GM23338 (cell line): ENCODE data around the gene APPBP2. TPM values are rescaled to one million over a fixed set of nuclear protein-coding genes. Genes with fewer than 3 reads are reported as not detected.
"Not testable (repeated sequence)": the region's sequence is repeated elsewhere in the genome, so short reads cannot be mapped to it uniquely, and the experiment has no call there.

Experiments used
- ATAC-seq: fragments of 200-7000 bp; cut with Tn5 transposase; 3 replicates; pipeline ENCODE4 v1.9.1; 2020
- DNase-seq: peaks from one replicate; pipeline ENCODE4 v3.0.0-alpha.2; 2015; ENCODE audit warnings: low spot score
- H2AFZ ChIP-seq: fragments of 200-600 bp; sonication (generic); 2 replicates; pipeline ENCODE4 v1.8.0; 2016; ENCODE audit warnings: antibody characterized with exemption, mild to moderate bottlenecking, moderate library complexity
- H3F3A ChIP-seq: fragments of 200-600 bp; sonication (generic); replicated peaks from 2 replicates; pipeline ENCODE4 v1.8.0; 2017; ENCODE audit warnings: antibody characterized with exemption, mixed run types, low read depth
- H3K27ac ChIP-seq: fragments of 200-600 bp; sonication (generic); 2 replicates; pipeline ENCODE4 v1.6.1; 2016; ENCODE audit warnings: low read depth
- H3K27me3 ChIP-seq: fragments of 200-600 bp; sonication (generic); 2 replicates; pipeline ENCODE4 v1.8.0; 2016; ENCODE audit warnings: mild to moderate bottlenecking, mixed run types, moderate library complexity; ENCODE audit not compliant: insufficient read depth
- H3K36me3 ChIP-seq: fragments of 200-600 bp; sonication (generic); 2 replicates; pipeline ENCODE4 v1.8.0; 2016; ENCODE audit warnings: mild to moderate bottlenecking; ENCODE audit not compliant: insufficient read depth
- H3K4me1 ChIP-seq: fragments of 200-600 bp; sonication (generic); 2 replicates; pipeline ENCODE4 v1.8.0; 2016; ENCODE audit warnings: mild to moderate bottlenecking, moderate library complexity; ENCODE audit not compliant: insufficient read depth
- H3K4me2 ChIP-seq: fragments of 200-600 bp; sonication (generic); 2 replicates; pipeline ENCODE4 v1.7.1; 2017; ENCODE audit warnings: mixed run types
- H3K4me3 ChIP-seq: fragments of 200-600 bp; sonication (generic); 2 replicates; pipeline ENCODE4 v1.6.1; 2016; ENCODE audit warnings: mixed run types
- H3K79me2 ChIP-seq: fragments of 200-600 bp; sonication (generic); replicated peaks from 2 replicates; pipeline ENCODE4 v1.8.0; 2017; ENCODE audit warnings: mild to moderate bottlenecking; ENCODE audit not compliant: insufficient read depth
- H3K9me2 ChIP-seq: fragments of 200-600 bp; sonication (generic); 2 replicates; pipeline ENCODE4 v1.8.0; 2017; ENCODE audit not compliant: insufficient read depth
- H4K20me1 ChIP-seq: fragments of 200-600 bp; sonication (generic); replicated peaks from 2 replicates; pipeline ENCODE4 v1.8.0; 2017; ENCODE audit warnings: mild to moderate bottlenecking; ENCODE audit not compliant: insufficient read depth
- H3K27ac Mint-ChIP-seq: 2 replicates; pipeline ENCODE4 v1.8.0; 2020; ENCODE audit warnings: inconsistent platforms, mild to moderate bottlenecking, moderate library complexity, mixed read lengths
- H3K27me3 Mint-ChIP-seq: 3 replicates; pipeline ENCODE4 v1.8.0; 2022; ENCODE audit warnings: low read depth, mild to moderate bottlenecking, moderate library complexity, mixed read lengths, inconsistent platforms; ENCODE audit not compliant: insufficient read depth, poor library complexity
- H3K36me3 Mint-ChIP-seq: 3 replicates; pipeline ENCODE4 v1.8.0; 2021; ENCODE audit warnings: low read depth, mild to moderate bottlenecking, inconsistent platforms, moderate library complexity, mixed read lengths
- H3K4me1 Mint-ChIP-seq: 3 replicates; pipeline ENCODE4 v1.8.0; 2020; ENCODE audit warnings: mild to moderate bottlenecking, inconsistent platforms, mixed read lengths
- H3K4me3 Mint-ChIP-seq: 3 replicates; pipeline ENCODE4 v1.8.0; 2021; ENCODE audit warnings: moderate library complexity, mild to moderate bottlenecking, inconsistent platforms, mixed read lengths
- H3K9me3 Mint-ChIP-seq: 3 replicates; pipeline ENCODE4 v1.8.0; 2020; ENCODE audit warnings: moderate library complexity, mild to moderate bottlenecking, inconsistent platforms, mixed read lengths
- CREB1 ChIP-seq: fragments of 250-450 bp; sonication (Bioruptor Pico); IDR thresholded peaks from 2 replicates; pipeline ENCODE4 v1.5.0; 2020; ENCODE audit warnings: low read depth, mild to moderate bottlenecking, moderate library complexity
- CTCF ChIP-seq, 2 experiments: fragments of 200-600 bp in 1 of 2; sonication (generic) in 1 of 2; conservative IDR thresholded peaks; 2 replicates each; pipeline versions ENCODE4 v1.5.1 to v1.6.1; 2016 to 2017; ENCODE audit warnings: antibody characterized with exemption in 2 of 2, low read depth in 2 of 2, mild to moderate bottlenecking in 2 of 2, moderate library complexity in 1 of 2
- JUNB ChIP-seq: IDR thresholded peaks from one replicate; pipeline ENCODE4 v1.6.1; 2016; ENCODE audit warnings: antibody characterized with exemption; ENCODE audit not compliant: unreplicated experiment
- POLR2AphosphoS5 ChIP-seq: IDR thresholded peaks from 2 replicates; pipeline ENCODE4 v1.6.1; 2016; ENCODE audit warnings: antibody characterized with exemption, low read depth
- REST ChIP-seq: IDR thresholded peaks from one replicate; pipeline ENCODE4 v1.6.1; 2018; ENCODE audit warnings: antibody characterized with exemption; ENCODE audit not compliant: unreplicated experiment
- STAT1 ChIP-seq: IDR thresholded peaks from one replicate; pipeline ENCODE4 v1.6.1; 2016; ENCODE audit warnings: antibody characterized with exemption; ENCODE audit not compliant: unreplicated experiment
- ZNF114 ChIP-seq: fragments of 250-450 bp; sonication (Bioruptor Pico); IDR thresholded peaks from 2 replicates; pipeline ENCODE4 v1.5.0; 2020; ENCODE audit warnings: mild to moderate bottlenecking, moderate library complexity
- polyA plus RNA-seq: library from polyadenylated mRNA; unstranded; fragments of >200 nt; fragmentation: Nextera tagmentation; extraction: Ambion mirVana; gene quantifications from 2 replicates; pipeline ENCODE4 v1.2.1, GENCODE V29; 2016
- total RNA-seq: library from RNA; depleted of rRNA; stranded (reverse); fragments of >200 nt; shearing (Covaris generic); gene quantifications from 2 replicates; pipeline ENCODE4 v1.2.3, GENCODE V29; 2014

The APPBP2 gene
- total and polyA plus RNA-seq, 2 experiments from 2014 or later, result 9.3 to 15.0 TPM

GRCh38 chr17:60554377-60554788 lies 28.3 kb upstream of the APPBP2 start:
- Histone ChIP-seq H3K4me2 (no peak overlapping the region), H3K4me1 (no peaks in the 10 kb centered on the region), H3K79me2 (no peaks in the 10 kb centered on the region), H3F3A (no peaks in the 10 kb centered on the region), H3K27ac (no peak overlapping the region), H2AFZ (no peak overlapping the region), H3K9me2 (no peaks in the 10 kb centered on the region), H3K36me3 (no peaks in the 10 kb centered on the region; the same call in 1 of the 2 replicates), H3K4me3 (no peak overlapping the region), H4K20me1 (no peaks in the 10 kb centered on the region), H3K27me3 (no peaks in the 10 kb centered on the region)
- Mint-ChIP-seq H3K4me3 (no peak overlapping the region), H3K27me3 (peaks cover 3% of the 10 kb centered on the region), H3K4me1 (no peaks in the 10 kb centered on the region), H3K9me3 (peaks cover 70% of the 10 kb centered on the region), H3K36me3 (peaks cover 36% of the 10 kb centered on the region), H3K27ac (no peak overlapping the region)
- ATAC-seq, result no peak
- TF ChIP-seq ZNF114 (CRISPR knock-in tag) (no peak), CREB1 (CRISPR knock-in tag) (no peak), STAT1 (no peak), REST (no peak), CTCF (conservative IDR thresholded peaks at IDR 0.05; ENCODE audit: low read depth in 2 of 2) (no peak), POLR2AphosphoS5 (no peak), JUNB (no peak)
- no peak for DNase-seq

GRCh38 chr17:60552255-60552654 lies 26.2 kb upstream of the APPBP2 start:
- not testable (repeated sequence) for H3K27ac Mint-ChIP-seq, H3K27me3 Mint-ChIP-seq, H3K79me2 ChIP-seq, H3K27me3 ChIP-seq, H3K4me3 ChIP-seq, H2AFZ ChIP-seq, H3K9me2 ChIP-seq, H3K4me1 ChIP-seq, DNase-seq, H3K4me2 ChIP-seq, H3K4me3 Mint-ChIP-seq, ATAC-seq, H3K4me1 Mint-ChIP-seq, H3K27ac ChIP-seq, H4K20me1 ChIP-seq, H3K36me3 ChIP-seq, H3F3A ChIP-seq
- Mint-ChIP-seq H3K9me3 (peaks cover 54% of the 10 kb centered on the region), H3K36me3 (peaks cover 19% of the 10 kb centered on the region)
